NCI-H774 (cell line): Measurements from ENCODE around the gene CATSPERE.
"Not testable (repeated sequence)": the region's sequence is repeated elsewhere in the genome, so short reads cannot be mapped to it uniquely, and the experiment has no call there.

Experiments used
- DNase-seq: peaks from one replicate; lab custom pipeline; 2025; lab: John Stamatoyannopoulos, UW

Gene CATSPERE

GRCh38 chr1:244552336-244552735, 91.3 kb downstream of the CATSPERE start:
- DNase-seq, result no peak

- DNase-seq, result no peak
Measured at GRCh38 chr1:244556263-244556662, 95.2 kb downstream of the CATSPERE start.

GRCh38 chr1:244557565-244557964, 96.5 kb downstream of the CATSPERE start:
- no peak for DNase-seq

- DNase-seq, result no peak
Measured at GRCh38 chr1:244559561-244559960, 98.5 kb downstream of the CATSPERE start.

- not testable (repeated sequence) for DNase-seq
Measured at GRCh38 chr1:244562877-244563276, 101.8 kb downstream of the CATSPERE start.

DNA sequence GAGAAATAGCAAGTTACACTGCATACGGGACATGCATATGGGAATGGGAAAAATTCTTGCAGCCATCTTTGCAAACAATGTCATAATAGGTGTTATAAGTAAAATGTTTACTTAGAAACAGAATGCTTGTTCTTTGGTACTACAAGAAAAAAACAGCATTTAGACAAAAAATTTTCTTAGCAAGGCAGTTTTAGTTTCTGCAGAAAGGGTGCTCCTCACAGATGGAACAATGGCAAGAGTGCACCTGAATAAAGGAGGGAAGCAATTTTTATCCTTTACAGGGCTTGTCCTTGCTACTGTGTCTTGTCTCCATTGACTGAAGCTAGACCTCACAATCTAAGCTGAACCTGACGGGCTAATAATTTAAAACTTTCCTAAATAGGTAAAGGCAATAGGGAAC, 112.7 kb downstream of the CATSPERE start:
- DNase-seq, result no peak

DNA sequence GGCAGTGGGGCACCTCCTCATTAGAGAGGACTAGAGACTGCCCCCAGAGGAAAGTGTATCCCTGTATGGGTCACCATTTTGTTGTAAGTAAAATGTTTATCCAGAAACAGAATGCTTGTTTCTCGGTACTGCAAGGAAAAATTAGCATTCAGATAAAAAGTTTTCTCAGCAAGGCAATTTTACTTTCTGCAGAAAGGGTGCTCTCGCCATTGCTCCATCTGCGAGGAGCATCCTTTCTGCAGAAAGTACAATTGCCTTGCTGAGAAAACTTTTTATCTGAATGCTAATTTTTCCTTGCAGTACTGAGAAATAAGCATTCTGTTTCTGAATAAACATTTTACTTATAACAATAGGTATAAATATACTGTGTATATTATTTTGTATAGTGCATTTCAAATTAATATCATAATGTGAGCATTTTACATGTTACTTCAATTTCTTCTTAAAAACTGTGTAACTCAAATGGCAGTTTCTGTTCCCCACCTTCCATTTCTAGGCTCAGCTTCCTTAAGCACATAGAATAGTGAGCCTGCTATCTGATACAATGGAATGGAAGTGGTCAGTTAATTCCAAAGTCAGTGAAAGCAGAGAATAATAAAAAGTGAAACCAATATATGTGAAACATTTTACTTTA, 115.3 kb downstream of the CATSPERE start:
- no peak for DNase-seq

DNA sequence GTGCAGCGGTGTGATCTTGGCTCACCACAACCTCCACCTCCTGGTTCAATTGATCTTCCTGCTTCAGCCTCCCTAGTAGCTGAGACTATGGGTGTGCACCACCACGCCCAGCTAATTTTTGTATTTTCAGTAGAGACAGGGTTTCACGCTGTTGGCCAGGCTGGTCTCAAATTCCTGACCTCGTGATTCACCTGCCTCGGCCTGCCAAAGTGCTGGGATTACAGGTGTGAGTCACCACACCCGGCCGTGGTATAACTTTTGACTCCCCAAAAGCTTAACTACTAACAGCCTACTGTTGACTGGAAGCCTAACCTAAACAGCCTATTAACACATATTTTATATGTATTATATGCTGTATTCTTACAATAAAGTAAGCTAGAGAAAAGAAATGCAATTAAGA, 117.1 kb downstream of the CATSPERE start:
- DNase-seq, result not testable (repeated sequence)

GRCh38 chr1:244583358-244583982, 122.4 kb downstream of the CATSPERE start:
- no peak for DNase-seq

GRCh38 chr1:244585867-244586266, 124.8 kb downstream of the CATSPERE start:
- no peak for DNase-seq

DNA sequence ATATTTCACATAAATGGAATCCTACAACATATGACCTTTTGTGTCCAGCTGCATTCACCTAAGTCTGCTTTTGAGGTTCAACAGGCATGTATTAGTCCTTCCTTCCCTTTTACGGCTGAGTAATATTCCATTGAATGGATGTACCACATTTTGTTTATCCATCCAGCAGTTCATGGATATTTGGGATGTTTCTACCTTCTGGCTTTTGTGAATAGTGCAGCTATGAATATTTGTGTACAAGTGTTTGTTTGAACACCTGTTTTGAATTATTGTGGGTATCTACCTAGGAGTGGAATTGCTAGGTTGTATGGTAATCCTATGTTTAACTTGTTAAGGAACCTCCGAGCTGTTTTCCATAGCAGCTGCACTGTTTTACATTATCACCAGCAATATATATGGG, 129.6 kb downstream of the CATSPERE start:
- no peak for DNase-seq

- no peak for DNase-seq
Measured at GRCh38 chr1:244598611-244599010, 137.5 kb downstream of the CATSPERE start.

DNA sequence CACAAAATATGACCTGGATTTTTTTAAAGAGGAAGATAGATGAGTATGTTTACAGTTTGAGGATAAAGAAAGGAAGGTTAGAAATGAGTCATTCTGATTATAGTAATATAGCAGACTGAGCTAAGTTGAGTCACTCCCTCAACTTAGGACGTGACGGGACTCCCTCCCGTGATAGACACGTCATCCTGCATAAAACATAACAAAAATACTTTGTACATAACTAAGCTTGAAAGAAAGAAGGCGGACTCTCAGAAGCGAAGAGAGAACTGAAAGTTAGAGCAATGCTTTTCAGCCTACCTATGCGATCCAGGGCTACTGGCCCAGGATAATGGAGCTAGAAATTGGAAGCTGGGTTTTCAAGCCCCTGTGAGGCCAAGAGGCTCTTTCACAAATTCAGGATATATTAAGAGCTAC, 138.9 kb downstream of the CATSPERE start:
- DNase-seq, result no peak

DNA sequence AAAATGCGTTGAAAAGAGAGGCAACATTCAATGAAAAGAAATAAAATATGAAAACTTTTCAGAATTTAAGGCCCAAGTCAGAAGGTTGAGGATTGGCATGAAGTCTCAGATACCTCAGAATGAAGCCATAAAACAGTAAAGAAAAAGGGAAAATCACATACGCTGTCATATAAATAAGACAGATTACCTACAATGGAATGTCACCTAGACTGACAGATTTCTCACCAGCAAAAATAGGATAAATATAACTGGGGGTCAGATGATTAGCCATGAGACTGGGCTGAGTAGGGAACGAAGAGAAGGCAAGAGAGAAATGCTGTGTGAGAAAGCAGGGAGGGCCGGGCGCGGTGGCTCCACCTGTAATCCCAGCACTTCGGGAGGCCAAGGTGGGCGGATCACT, 140.3 kb downstream of the CATSPERE start:
- DNase-seq, result no peak

GRCh38 chr1:244603498-244603897, 142.4 kb downstream of the CATSPERE start:
- DNase-seq, result peak; percentile 26

DNA sequence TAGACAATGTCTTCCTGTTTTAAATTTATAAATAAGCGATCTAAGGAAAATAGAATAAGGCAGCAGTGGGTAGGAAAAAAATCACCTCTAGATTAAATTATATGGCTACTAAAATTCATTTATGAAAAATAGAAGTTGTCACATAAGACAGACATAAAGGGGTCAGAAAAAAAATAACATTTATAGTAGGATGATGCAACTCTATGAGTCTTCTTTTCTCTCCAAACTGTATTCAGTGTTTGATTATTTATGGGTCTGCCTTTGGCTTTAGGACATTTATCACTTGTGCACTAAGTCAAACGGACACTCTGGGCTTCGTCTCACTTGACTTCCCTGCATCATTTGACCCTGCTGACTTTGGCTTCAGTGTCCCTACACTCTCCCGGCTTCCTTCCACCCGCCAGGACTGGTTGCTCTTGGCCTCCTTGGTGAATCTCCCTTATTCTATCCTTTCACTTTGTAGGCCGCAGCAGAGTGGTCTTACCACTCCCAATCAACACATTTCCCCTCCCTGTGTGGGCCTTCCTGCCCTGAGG, 144.8 kb downstream of the CATSPERE start:
- DNase-seq, result no peak

GRCh38 chr1:244614113-244614836, 153.2 kb downstream of the CATSPERE start:
- no peak for DNase-seq

- DNase-seq, result no peak
Measured at GRCh38 chr1:244614879-244615278, 153.8 kb downstream of the CATSPERE start.

- no peak for DNase-seq
Measured at GRCh38 chr1:244615301-244615700, 154.2 kb downstream of the CATSPERE start.

- DNase-seq, result no peak
Measured at GRCh38 chr1:244626709-244627108, 165.6 kb downstream of the CATSPERE start.

- DNase-seq, result no peak
Measured at GRCh38 chr1:244628789-244629188, 167.7 kb downstream of the CATSPERE start.

DNA sequence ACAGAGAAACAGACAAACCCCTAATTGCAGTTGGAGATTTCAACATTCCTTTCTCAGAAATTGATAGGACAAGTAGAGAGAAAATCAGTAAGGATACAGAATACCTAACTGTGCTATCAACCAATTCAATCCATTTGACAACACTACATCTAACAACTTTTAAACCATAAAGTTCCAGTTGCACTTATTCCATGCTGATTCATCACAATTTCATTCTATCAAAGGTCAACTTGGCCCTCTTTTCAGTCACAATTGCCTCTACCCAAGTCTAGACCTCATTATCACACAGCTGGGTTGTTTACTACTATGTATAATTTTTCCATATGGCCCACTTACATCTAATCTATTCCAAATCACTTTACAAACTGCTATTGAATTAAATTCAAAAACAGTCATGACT, 172.1 kb downstream of the CATSPERE start:
- no peak for DNase-seq

GRCh38 chr1:244634546-244634945, 173.5 kb downstream of the CATSPERE start:
- no peak for DNase-seq
